AG04449 (cell line): ENCODE results near the gene GALNTL6.

ENCODE experiments used
- CTCF ChIA-PET: fragments of 350-600 bp; formaldehyde crosslinking; extraction: SDS; loops from one replicate; lab custom pipeline; 2021; ENCODE audit warnings: antibody characterized with exemption; lab: Yijun Ruan, JAX
- POLR2A ChIA-PET: fragments of 400-600, 350-600 bp; formaldehyde crosslinking; extraction: SDS; loops from one replicate; lab custom pipeline; 2020; ENCODE audit warnings: antibody characterized with exemption, inconsistent platforms; lab: Yijun Ruan, JAX
- DNase-seq: peaks from one replicate; pipeline ENCODE4 v3.0.0-alpha.2; 2010; ENCODE audit warnings: low read depth, low spot score
- H3K4me3 ChIP-seq: 2 replicates; pipeline ENCODE4 v1.5.1; 2011; ENCODE audit warnings: low read depth, mild to moderate bottlenecking, control low read depth, low read length
- TF ChIP-seq, protein P1 (sequence below): IDR thresholded peaks from one replicate; pipeline ENCODE4 v1.5.1; 2011; ENCODE audit warnings: mild to moderate bottlenecking, moderate library complexity, low read length, control low read depth, inconsistent platforms; ENCODE audit not compliant: insufficient read depth; ENCODE audit errors: missing control alignments

The GALNTL6 gene

GRCh38 chr4:172826346-172826745, 1013.1 kb downstream of the GALNTL6 start:
- POLR2A ChIA-PET, result no interaction called here
- DNase-seq, result no peak
- no peak overlapping the region for H3K4me3 ChIP-seq
- CTCF ChIA-PET, result no interaction called here
- TF ChIP-seq, protein P1, sequence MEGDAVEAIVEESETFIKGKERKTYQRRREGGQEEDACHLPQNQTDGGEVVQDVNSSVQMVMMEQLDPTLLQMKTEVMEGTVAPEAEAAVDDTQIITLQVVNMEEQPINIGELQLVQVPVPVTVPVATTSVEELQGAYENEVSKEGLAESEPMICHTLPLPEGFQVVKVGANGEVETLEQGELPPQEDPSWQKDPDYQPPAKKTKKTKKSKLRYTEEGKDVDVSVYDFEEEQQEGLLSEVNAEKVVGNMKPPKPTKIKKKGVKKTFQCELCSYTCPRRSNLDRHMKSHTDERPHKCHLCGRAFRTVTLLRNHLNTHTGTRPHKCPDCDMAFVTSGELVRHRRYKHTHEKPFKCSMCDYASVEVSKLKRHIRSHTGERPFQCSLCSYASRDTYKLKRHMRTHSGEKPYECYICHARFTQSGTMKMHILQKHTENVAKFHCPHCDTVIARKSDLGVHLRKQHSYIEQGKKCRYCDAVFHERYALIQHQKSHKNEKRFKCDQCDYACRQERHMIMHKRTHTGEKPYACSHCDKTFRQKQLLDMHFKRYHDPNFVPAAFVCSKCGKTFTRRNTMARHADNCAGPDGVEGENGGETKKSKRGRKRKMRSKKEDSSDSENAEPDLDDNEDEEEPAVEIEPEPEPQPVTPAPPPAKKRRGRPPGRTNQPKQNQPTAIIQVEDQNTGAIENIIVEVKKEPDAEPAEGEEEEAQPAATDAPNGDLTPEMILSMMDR, result no peak

DNA sequence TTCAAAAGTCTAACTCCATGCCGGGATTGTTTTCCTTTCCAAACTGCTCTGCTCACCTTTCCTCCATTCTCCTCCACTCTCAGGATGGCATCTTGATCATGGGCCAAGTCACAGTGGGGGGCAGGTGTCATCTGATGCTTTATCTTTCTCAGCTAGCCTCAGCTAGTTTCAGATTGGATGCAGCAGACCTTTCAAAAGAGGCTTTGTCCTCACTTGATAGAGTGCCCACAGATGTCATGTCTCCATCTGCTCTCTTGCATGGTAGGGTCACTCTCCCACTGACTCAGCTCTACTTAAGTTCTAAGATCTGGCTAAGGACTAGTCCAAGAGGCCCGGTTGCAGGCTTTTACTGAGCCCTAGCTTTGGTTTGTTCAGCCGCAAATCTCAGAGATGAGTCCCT, 1013.7 kb downstream of the GALNTL6 start:
- POLR2A ChIA-PET, result no interaction called here
- no peak overlapping the region for H3K4me3 ChIP-seq
- no peak for DNase-seq
- CTCF ChIA-PET, result no interaction called here
- TF ChIP-seq, protein P1, result no peak

DNA sequence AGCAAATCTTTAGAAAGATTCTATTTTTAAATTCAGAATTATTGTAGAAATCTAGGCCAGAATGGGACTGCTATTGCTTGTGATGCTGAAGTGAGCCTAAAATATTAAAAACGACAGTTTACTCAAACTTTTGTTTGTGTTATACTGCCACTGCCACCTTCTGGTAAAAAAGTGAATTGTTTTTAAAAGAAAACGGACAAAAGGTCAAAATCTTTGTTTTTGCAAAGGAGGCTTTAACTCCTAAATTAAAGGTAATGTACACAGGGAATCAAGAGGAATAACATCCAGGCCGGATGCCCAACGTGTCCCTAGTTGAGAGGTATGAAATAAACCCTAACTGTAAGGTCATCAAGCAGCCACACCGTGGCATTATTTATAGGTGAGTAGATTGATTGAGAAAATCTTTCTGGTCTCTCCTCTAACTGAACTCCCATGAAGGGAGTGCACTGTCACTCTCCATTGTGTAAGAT, 1017.1 kb downstream of the GALNTL6 start:
- ChIA-PET POLR2A (no interaction called here), CTCF (interaction anchor here (0.8 to 0.9 kb wide), 2 partner anchors 12 to 13 kb away, joined by 3 read pairs; no protein-coding TSS in a partner anchor)
- no peak for DNase-seq
- TF ChIP-seq, protein P1, result no peak
- no peak overlapping the region for H3K4me3 ChIP-seq

DNA sequence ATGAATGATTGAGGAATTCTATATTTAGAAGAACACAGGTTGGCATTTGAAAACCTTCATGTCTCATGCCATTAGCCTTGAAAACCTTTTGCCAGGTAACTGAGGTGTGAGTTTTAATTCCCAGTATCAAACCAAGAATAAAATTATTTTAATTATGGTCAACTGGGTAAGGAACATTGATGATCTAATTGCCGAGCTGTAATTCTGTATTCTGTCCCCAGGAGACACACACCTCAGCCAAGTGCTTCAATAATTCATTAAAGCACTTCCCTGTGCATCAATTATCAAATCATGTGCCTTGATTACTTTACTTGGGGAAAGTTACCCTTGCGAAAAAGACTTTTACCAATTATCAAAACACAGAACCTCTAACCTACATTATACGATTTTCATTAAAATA, 1023.5 kb downstream of the GALNTL6 start:
- ChIA-PET CTCF (interaction anchor here (0.6 kb wide), 1 partner anchor 9 kb away, joined by 4 read pairs; no protein-coding TSS in a partner anchor), POLR2A (no interaction called here)
- no peak for DNase-seq
- no peak overlapping the region for H3K4me3 ChIP-seq
- TF ChIP-seq, protein P1, result no peak

- TF ChIP-seq, protein P1, result no peak
- POLR2A ChIA-PET, result no interaction called here
- no peak overlapping the region for H3K4me3 ChIP-seq
- no peak for DNase-seq
- CTCF ChIA-PET, result no interaction called here
Observed at GRCh38 chr4:172838111-172838510, 1024.9 kb downstream of the GALNTL6 start.

DNA sequence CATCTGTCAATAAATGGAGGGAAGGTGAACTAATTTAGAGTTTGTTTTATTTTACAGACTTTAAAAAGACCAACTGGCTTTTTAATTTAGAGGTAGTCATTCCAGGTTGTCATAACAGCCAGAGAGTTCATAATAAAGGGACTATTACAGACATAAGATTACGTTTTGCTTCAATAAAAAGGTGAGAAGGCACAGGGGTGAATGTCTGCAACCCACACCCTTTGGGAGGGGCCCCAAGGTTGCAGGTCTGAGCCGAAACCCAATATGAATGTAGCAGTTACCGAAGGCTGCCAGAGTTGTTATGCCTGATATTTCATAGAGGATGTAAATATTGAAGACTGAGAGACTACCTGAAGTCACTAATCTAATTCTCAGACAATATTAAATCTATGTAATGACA, 1025.7 kb downstream of the GALNTL6 start:
- ChIA-PET POLR2A (no interaction called here), CTCF (no interaction called here)
- no peak for DNase-seq
- no peak overlapping the region for H3K4me3 ChIP-seq
- TF ChIP-seq, protein P1, result no peak
